ENCODE data around the gene NUB1. TPM values are rescaled to one million over a fixed set of nuclear protein-coding genes. Genes with fewer than 3 reads are reported as not detected.

The NUB1 gene
- total RNA-seq, 2 experiments from 2014 or later = 62.1 to 67.3 TPM

GRCh38 chr7:151400626-151401315, 59.2 kb downstream of the NUB1 start:
- Mint-ChIP-seq H3K36me3 (ENCODE audit: low read depth) (no peaks in the 10 kb centered on the region), H3K27me3 (no peaks in the 10 kb centered on the region), H3K27ac (no peak overlapping the region), H3K9me3 (peaks cover 11% of the 10 kb centered on the region), H3K4me3 (no peak overlapping the region), H3K4me1 (peaks cover 19% of the 10 kb centered on the region)
- DNase-seq = no peak
- ChIA-PET POLR2A (no interaction called here), CTCF (no interaction called here)

DNA sequence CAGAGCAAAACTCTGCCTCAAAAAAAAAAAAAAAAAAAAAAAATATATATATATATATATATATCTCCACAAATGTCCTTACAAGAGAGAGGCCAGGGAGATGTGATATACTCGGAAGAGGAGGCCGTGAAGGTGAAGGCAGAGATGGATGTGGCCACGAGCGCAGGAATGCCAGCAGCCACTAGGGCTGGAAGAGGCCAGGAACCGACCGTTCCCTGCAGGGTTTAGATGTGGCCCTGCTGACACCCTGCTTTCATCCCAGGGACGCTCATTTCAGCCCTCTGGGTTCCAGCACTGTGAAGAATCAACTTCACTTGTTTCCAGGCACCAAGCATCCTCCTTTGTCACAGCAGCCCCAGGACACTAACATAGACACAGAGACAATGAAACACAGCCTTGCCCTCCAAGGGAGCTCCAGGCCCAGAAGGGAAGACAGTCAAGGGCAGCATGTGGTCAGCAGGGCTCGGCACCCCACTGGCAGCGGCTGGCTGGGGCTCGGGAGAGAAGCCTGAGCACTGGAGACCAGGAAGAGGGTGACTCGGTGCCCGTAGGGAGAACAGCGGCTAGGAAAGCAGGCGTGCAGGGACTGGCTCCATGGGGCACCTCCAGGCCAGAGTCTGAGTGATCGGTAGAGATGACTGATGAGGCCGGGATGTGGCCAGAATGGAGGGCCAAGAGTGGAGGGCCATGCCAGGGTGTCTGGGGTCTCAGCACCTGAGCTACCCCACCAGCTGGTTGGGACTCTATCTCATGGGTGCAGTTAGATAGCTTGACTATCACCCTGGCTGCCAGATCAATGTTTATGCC, 60.6 kb downstream of the NUB1 start:
- Mint-ChIP-seq H3K4me3 (no peak overlapping the region), H3K4me1 (peaks cover 17% of the 10 kb centered on the region), H3K27ac (no peak overlapping the region), H3K27me3 (peaks cover 3% of the 10 kb centered on the region), H3K36me3 (ENCODE audit: low read depth) (no peaks in the 10 kb centered on the region), H3K9me3 (peaks cover 11% of the 10 kb centered on the region)
- ChIA-PET CTCF (no interaction called here), POLR2A (no interaction called here)
- no peak for DNase-seq

GRCh38 chr7:151403764-151404163, 62.2 kb downstream of the NUB1 start:
- no peak for DNase-seq
- Mint-ChIP-seq H3K27ac (peak overlapping the region; percentile 35), H3K4me1 (peaks cover 17% of the 10 kb centered on the region), H3K4me3 (no peak overlapping the region), H3K27me3 (peaks cover 8% of the 10 kb centered on the region), H3K9me3 (peaks cover under 1% of the 10 kb centered on the region), H3K36me3 (ENCODE audit: low read depth) (no peaks in the 10 kb centered on the region)
- CTCF ChIA-PET = no interaction called here
- POLR2A ChIA-PET = no interaction called here

DNA sequence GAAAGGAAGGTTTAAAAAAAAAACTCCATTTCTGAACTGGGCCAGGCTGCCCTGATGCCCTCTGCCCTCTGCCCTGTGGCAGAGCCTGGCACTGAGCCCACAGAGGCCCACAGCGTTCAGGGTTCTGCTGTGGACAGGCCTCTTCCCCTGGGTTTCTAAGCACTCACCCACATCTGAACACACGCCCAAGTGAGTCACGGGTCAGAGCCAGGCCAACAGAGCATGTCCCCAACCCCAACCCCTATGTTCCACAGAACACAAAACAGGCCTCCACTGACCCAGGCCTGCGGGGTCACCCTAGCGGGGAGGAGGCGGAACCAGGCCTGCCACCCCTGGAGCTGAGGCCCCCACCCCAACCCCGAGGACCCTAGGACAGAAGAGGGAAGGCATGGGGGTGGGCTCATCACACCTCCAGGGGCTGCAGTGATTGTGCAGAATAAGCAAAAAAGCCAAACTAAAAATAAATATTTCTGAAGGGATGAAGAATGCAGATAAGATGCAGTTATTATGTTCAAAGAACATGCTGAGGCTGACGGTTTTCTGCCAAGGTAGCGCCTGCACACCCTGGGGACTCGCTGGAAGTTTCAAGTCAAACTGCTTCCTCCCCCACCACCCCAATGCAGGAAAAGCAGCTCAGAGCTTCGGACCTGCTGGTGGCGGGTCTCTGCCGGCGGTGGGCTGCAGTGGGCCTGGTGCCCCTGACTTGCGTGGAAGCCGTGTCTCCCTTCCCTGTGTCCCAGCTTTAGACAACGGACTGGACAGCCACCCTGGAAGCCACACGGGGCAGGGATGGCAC, 62.8 kb downstream of the NUB1 start:
- Mint-ChIP-seq H3K27ac (no peak overlapping the region), H3K4me3 (no peak overlapping the region), H3K27me3 (peaks cover 10% of the 10 kb centered on the region), H3K4me1 (peaks cover 21% of the 10 kb centered on the region), H3K36me3 (ENCODE audit: low read depth) (no peaks in the 10 kb centered on the region), H3K9me3 (no peaks in the 10 kb centered on the region)
- DNase-seq = no peak
- POLR2A ChIA-PET = no interaction called here
- CTCF ChIA-PET = no interaction called here

- Mint-ChIP-seq H3K27me3 (peaks cover 10% of the 10 kb centered on the region), H3K4me3 (no peak overlapping the region), H3K4me1 (peaks cover 21% of the 10 kb centered on the region), H3K36me3 (ENCODE audit: low read depth) (no peaks in the 10 kb centered on the region), H3K9me3 (no peaks in the 10 kb centered on the region), H3K27ac (no peak overlapping the region)
- no peak for DNase-seq
- POLR2A ChIA-PET = no interaction called here
- CTCF ChIA-PET = no interaction called here
Observed at GRCh38 chr7:151405056-151405455, 63.4 kb downstream of the NUB1 start.

DNA sequence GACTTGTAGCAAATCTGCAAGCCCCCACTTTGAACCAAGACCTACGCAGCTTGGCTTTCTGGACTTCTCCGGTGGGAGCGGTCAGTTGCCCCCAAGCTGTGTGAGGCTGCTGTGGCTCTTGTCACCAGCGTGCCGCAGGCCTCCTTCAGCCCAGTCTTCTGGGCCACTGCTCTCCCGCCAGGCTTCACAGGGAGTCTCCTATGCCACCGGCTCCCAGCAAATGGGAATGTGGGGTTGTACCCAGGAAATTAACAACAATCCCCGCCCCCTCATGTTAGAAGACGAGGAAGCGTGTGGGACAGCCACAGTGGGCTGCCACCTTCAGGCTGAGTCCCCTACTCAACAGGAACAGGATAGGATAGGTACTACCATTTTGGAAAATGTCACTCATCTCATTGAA, 64.0 kb downstream of the NUB1 start:
- POLR2A ChIA-PET = no interaction called here
- DNase-seq = no peak
- peaks cover 23% of the 10 kb centered on the region for H3K4me1 Mint-ChIP-seq
- no peaks in the 10 kb centered on the region for H3K36me3 Mint-ChIP-seq (ENCODE audit: low read depth)
- no peaks in the 10 kb centered on the region for H3K9me3 Mint-ChIP-seq
- peaks cover 15% of the 10 kb centered on the region for H3K27me3 Mint-ChIP-seq
- CTCF ChIA-PET = no interaction called here
- H3K4me3 Mint-ChIP-seq = no peak overlapping the region
- H3K27ac Mint-ChIP-seq = no peak overlapping the region

- Mint-ChIP-seq H3K36me3 (ENCODE audit: low read depth) (peaks cover 3% of the 10 kb centered on the region), H3K27me3 (peaks cover 21% of the 10 kb centered on the region)
- CTCF ChIA-PET = no interaction called here
Observed at GRCh38 chr7:151406051-151406875, 64.7 kb downstream of the NUB1 start.

DNA sequence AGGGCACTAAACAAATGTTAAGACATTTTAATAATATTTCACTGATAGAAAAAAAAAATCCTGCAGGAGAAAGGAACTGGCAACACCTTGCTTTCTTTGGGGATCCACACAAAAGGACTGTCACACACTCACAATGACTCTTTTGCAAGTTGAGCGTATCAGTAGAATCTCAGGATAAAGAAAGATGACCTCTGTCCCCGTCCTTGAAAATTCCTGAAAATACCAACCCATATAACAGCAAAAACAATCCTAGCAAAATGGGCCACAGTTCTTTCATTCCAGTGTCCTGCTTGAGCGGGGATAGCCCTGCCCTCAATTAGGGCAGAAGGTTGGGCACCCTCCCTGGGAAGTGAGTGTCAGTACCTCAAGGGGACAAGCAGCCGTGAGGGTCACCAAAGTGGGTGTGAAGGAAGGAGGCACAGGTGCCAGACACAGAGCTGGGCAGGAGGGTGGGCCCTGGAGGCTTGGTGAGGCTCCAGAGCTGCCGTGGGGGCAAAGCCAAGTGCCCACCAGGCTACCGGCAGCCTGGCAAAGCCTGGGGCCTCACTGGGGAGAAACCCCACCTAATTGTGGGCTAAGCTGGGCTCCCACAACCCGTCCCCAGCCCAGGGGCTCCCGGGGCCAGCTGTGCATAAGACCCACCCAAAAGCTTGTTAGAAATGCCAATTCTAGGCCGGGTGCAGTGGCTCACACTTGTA, 65.4 kb downstream of the NUB1 start:
- H3K27ac Mint-ChIP-seq = no peak overlapping the region
- CTCF ChIA-PET = no interaction called here
- H3K36me3 Mint-ChIP-seq (ENCODE audit: low read depth) = peaks cover 3% of the 10 kb centered on the region
- H3K9me3 Mint-ChIP-seq = no peaks in the 10 kb centered on the region
- H3K4me1 Mint-ChIP-seq = peaks cover 27% of the 10 kb centered on the region
- DNase-seq = no peak
- no peak overlapping the region for H3K4me3 Mint-ChIP-seq
- POLR2A ChIA-PET = no interaction called here
- peaks cover 29% of the 10 kb centered on the region for H3K27me3 Mint-ChIP-seq

More at GRCh38 chr7:151406051-151406875, 64.7 kb downstream of the NUB1 start:
- Mint-ChIP-seq H3K4me1 (peaks cover 27% of the 10 kb centered on the region), H3K9me3 (no peaks in the 10 kb centered on the region), H3K4me3 (no peak overlapping the region), H3K27ac (no peak overlapping the region)
- POLR2A ChIA-PET = no interaction called here
- DNase-seq = no peak

DNA sequence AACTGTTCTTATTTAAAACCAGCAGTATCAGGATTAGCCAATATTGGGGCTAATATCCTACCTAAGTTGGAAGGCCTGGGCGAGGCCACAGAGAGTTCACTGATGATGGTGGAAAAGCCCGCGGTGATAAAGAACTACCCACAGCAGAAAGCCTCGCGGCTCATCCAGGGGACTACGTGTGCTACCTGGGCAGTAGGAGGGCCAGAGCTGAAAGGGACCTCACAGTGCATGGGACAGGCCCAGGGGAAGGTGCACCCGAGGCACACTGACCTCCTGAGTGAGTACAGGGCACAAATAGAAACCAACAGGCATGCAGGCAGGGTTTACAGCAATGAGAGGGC, 66.9 kb downstream of the NUB1 start:
- H3K36me3 Mint-ChIP-seq (ENCODE audit: low read depth) = peaks cover 6% of the 10 kb centered on the region
- H3K27ac Mint-ChIP-seq = peak overlapping the region; percentile 68
- H3K9me3 Mint-ChIP-seq = no peaks in the 10 kb centered on the region
- peaks cover 26% of the 10 kb centered on the region for H3K4me1 Mint-ChIP-seq
- H3K4me3 Mint-ChIP-seq = peak overlapping the region; percentile 65
- ChIA-PET POLR2A (no interaction called here), CTCF (no interaction called here)
- H3K27me3 Mint-ChIP-seq = peaks cover 40% of the 10 kb centered on the region
- no peak for DNase-seq

DNA sequence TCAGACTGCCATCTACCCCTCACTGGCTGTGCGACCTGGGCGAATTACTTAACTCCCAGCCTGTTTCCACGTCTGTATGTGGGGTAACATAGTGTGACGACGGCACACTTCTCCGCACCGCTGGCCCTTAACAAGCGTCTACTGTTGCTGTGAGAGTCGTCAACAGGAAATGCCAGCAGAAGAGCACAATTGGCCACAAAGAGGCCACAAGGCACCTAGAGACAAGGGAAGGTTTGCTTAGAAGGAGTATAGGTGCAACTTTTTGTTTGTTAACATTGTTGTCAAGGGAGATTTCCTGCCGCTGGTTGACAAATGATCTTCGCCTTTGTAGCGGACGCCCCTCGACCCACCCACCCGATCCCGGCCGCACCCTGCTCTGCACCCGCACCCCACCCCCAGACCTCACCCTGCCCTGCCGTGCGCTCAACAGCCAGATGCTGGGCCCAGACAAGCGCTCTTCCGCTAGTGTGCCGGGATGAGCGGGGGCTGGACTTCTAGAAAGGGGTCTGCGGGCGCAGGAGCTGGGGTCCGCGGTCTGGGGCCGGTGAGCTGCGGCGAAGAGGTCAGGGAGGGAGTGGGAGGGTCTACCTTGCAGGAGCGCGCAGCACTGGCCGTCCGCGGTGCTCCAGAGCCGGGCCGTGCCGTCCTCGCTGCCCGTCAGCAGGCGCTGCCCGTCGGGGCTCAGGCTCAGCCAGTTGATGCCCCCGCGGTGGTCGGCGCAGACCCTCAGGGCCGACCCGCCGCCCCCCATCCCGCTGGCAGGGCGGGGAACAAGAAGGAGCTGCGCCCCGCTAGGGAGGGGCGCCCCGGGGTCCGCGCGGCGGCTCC, 67.4 kb downstream of the NUB1 start:
- peak; percentile 68 for DNase-seq
- Mint-ChIP-seq H3K36me3 (ENCODE audit: low read depth) (peaks cover 6% of the 10 kb centered on the region), H3K27me3 (peaks cover 44% of the 10 kb centered on the region), H3K27ac (peak overlapping the region; percentile 68), H3K4me3 (peak overlapping the region; percentile 65), H3K4me1 (peaks cover 26% of the 10 kb centered on the region), H3K9me3 (no peaks in the 10 kb centered on the region)
- CTCF ChIA-PET = no interaction called here
- POLR2A ChIA-PET = interaction anchor here (0.9 to 1.7 kb wide), 2 partner anchors 21 to 111 kb away, joined by 3 to 7 read pairs; partner anchors contain the start of gene RHEB

- H3K4me1 Mint-ChIP-seq = peaks cover 26% of the 10 kb centered on the region
- no peak for DNase-seq
- ChIA-PET POLR2A (interaction anchor here (0.9 to 1.7 kb wide), 2 partner anchors 21 to 110 kb away, joined by 3 to 7 read pairs; partner anchors contain the start of gene RHEB), CTCF (no interaction called here)
- peak within 1 kb of the TSS; percentile 65 for H3K4me3 Mint-ChIP-seq
- H3K36me3 Mint-ChIP-seq (ENCODE audit: low read depth) = peaks cover 6% of the 10 kb centered on the region
- no peaks in the 10 kb centered on the region for H3K9me3 Mint-ChIP-seq
- peak within 1 kb of the TSS; percentile 68 for H3K27ac Mint-ChIP-seq
- H3K27me3 Mint-ChIP-seq = peaks cover 50% of the 10 kb centered on the region
Observed at GRCh38 chr7:151409667-151410404, 68.2 kb downstream of the NUB1 start, which contains the start of gene WDR86. WDR86 (minus strand) TSS chr7:151410038; CDS start chr7:151409589, 449 bp downstream.

All from activated CD4-positive, alpha-beta memory T cell treated with anti-CD3 and anti-CD28 coated beads, Interleukin-2, amount 10 ng/mL, durations not matched to agents 7 days and 5 days (primary cell).